Nucleus accumbens (tissue), 56 donors: ENCODE results near the gene HAGH.
A peak's percentile ranks its signal among the peaks of the same experiment; 100 is the strongest.

Experiments used
- DNase-seq, 56 donors: peaks; one replicate each; lab custom pipeline; 2025; lab: John Stamatoyannopoulos, UW

HAGH gene

GRCh38 chr16:1788095-1788707 is 38.4 kb downstream of the HAGH start:
- DNase-seq: no peak

DNA sequence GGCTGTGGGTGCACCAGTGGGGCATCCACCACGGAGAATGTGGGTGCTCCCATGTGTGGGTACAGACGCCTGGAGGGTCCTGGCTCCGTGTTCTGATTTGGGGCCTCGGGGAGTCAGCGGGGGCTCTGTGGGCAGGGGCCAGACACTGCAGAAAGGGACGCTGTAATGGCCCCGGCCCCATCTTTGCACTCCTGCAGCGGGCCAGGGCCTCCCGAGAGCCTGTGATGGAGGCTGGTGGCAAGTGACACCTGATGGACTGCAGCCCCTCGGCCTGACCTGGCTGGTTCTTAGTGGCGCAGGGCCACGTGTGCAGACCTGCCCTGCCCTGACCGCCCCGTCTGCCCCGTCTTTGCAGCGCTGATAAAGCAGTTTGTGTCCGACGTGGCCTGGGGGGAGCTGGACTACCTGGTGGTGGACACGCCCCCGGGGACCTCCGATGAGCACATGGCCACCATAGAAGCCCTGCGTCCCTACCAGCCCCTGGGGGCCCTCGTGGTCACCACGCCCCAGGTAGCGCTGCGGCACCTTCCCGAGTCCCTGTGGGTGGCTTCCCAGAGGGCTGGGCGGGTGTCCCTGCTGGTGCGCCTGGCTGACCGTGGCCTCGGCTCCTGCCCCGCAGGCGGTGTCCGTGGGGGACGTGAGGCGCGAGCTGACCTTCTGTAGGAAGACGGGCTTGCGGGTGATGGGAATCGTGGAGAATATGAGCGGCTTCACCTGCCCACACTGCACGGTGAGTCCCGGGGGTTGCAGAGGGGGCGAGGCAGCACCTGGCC is 39.1 kb downstream of the HAGH start:
- no peak for DNase-seq

DNA sequence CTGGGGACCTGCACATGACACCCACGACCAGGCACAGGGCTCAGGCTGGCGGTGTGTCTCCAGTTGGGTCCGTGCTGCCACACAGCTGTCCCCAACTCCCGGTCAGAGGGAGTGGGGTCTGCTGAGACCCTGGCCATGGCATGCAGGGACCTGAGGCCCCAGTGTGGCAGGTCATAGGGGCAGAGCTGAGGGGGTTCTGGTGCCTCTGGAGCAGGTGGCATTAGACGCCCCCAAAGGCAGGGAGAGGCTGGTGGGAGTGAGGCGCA is 39.6 kb downstream of the HAGH start:
- no peak for DNase-seq

GRCh38 chr16:1786242-1787055 is 40.2 kb downstream of the HAGH start:
- DNase-seq: no peak

GRCh38 chr16:1785846-1786170 is 40.8 kb downstream of the HAGH start:
- no peak for DNase-seq

GRCh38 chr16:1784977-1785845 is 41.4 kb downstream of the HAGH start:
- no peak for DNase-seq

DNA sequence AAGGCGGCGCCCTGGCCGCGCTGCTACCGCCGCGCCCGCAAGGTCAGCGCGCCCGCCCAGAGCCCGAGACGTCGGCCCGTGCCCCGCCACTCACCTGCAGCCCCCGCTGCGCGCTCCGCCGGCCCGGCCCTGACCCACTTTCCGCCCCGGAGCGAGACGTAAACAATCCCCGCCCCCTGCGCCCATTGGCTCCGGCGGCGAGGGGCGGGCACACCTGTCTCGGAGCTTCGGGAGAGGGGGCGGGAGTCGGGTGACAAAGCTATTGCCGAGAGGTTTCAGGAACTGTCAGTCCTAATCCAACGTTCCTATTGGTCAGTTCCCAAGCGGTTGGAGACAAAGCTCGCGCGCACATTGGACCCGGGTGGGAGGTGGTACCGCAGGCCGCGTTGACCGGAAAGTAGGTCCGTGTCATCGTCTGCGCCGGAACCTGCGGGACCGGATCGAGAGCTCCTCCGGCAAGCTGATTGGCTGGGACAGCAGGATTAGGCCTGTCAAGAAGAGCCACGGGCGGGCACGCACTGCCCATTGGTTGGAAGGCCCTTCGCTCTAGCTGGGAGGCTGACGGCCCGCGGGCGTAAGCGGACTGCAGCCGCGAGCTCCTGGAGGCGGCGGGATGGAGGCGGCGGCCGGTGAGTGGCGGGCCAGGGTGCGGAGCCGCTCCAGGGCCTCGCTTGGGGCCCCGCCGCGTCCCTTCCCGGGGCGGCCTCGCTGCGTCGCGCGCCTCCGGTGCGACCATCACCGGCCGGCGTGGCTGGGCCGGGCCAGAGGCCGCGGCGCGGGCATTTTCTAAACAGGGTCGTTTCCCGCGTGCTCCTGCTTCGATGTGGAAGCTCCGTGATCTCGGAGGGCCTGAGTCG is 44.0 kb downstream of the HAGH start, which contains the start of the genes NUBP2 and SPSB3:
NUBP2 (plus strand) TSS at position 553 of the 857 bp plus-strand sequence; CDS start at position 614, 61 bp downstream.
SPSB3 (minus strand) TSS at position 164 of the 857 bp plus-strand sequence. CDS start 1,088 bp downstream, outside the sequence.
- DNase-seq: peak; percentile 90 to 100 (median 100)

GRCh38 chr16:1781758-1782407 is 44.7 kb downstream of the HAGH start:
- no peak for DNase-seq

DNA sequence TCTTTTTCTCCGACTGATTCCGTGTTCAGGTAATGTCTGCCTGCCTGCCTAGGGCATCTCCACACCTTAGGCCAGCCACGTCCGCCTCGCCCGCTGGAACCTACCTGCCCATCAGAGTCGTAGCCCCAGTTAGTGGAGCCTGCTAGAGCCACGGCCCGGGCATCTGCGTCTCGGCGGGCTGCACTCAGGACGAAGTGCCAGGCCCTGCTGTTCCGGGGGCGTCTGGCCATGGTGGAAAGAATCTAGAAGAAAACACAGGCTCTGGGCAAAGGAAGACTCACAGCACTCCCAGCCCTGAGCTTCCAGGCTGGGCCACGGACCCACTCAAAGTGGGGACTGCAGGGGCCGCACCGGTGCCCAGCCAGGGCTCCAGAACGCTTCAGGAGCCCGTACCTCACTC is 45.4 kb downstream of the HAGH start:
- no peak for DNase-seq

DNA sequence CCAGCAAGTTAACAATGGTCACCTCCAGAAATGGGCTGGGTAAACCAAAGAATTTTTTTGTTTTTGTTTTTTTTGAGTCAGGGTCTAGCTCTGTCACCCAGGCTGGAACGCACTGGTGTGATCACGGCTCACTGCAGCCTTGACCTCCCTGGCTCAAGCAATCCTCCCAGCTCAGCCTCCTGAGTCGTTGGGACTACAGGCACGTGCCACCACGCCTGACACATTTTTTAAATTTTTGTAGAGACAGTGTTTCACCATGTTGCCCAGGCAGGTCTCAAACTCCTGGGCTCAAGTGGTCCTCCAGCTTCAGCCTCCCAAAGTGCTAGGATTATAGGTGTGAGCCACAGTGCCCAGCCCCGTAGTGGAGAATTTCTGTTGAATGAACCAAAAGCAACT is 46.0 kb downstream of the HAGH start:
- DNase-seq: no peak

DNA sequence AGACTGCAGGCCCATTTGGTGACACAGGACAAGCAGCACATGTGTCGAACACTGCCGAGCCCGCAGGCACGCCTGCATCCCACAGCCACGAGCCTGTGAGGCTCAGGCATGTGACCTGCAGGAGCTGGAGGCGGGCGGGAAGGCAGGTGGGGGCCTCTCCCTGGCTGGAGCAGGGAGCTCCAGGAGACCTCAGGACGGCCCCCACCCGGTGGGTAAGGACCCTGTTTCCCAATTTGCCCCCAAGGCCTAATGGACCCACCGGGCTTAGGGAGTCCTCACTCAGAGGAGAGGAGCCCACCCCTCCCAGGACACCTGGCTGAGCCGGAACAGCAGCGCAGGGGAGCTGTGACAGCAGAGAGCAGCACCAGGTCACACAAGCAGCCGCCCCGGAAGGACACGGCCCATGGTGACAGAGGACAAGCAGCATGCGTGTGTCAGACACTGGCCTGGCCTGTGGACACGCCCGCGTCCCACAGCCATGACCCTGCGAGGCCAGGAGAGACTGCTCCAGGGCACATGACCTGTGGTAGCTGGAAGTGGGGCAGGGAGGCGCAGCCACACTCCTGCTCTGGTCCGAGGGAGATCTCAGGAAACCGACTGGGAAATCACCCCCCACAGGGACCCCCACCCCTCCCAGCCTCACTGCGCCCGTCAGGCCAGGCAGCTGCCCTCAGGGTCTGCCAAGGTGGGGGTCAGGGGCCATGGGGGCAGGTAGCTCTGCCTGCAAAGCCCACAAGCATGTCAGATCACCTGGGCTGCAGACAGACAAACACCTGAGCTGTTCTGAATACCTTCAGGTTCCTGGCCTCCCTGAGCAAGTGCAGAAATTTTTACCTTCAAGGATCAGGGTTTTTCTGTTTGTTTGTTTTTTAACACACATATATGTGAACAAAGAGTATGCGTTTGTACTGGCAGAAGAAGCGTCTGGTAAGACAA is 46.6 kb downstream of the HAGH start:
- DNase-seq: peak in 1 of 56 donors; percentile 29

DNA sequence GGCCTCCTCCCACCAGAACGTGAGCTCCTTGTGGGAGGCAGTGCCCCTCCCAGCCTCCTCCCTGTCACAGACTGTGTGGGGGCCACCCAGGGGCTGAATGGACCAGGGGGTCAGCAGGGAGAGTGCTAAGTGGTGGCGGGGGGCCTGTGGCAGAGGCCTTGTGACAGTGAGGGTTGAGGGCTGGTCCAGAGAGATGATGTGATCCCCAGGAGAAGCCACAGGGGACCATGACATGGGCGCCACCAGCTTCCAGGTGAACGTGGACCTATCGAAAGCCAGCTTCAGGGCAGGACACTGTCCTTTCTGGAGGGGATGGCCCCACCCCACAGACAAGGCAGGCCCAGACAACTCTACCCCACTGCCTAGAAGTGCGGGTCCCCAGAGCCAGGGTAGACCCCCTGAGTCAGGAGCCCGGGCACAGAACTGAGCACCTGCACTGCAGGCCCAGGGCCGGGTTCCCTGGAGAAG is 47.4 kb downstream of the HAGH start:
- no peak for DNase-seq

- DNase-seq: no peak
Observed at GRCh38 chr16:1778200-1779179, 48.1 kb downstream of the HAGH start.

DNA sequence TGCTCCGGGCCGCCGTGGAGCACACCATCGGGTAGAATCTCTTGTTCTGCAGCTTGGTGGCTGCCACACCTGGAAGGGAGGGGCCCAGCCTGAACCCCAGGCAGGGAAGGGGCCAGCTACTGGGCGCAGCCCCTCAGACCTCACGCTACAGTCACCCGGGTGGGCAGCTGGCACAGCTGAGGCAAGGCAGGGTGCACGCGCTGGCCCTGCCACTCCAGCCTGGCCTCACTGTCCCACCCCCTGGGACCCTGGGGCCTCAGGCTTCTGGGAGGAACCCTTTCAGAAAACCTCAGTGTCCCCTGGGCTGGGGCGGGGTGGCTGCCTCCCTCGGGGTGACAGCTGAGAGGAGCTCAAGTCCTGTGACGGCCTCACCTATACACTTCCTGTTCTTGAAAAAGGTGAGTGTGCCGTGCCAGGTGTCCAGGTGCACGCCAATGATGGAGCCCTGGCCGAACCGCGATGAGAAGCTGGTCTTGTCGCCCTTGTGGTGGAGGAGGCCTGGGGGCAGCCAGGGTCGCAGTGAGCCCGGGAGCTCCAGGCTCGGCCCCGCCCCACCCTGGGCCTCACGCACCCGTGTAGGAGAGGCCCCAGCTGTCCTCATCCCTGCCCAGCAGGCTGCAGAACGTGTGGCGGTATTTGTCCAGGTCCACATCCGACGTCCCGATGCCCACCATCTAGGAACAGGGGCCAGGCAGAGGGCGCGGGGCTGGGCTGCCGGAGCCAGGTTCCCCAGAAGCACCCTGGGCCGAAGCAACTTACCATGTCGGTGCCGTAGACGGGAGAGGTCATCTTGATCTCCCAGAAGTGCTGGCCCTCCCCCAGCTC is 49.0 kb downstream of the HAGH start:
- DNase-seq: no peak

- DNase-seq: no peak
Observed at GRCh38 chr16:1776991-1777374, 49.6 kb downstream of the HAGH start.

- DNase-seq: no peak
Observed at GRCh38 chr16:1776672-1776955, 50.0 kb downstream of the HAGH start.
